IPS-15b (cell line): ENCODE data around the gene CC2D2A.

ENCODE experiments used
- H3K27me3 ChIP-seq: one replicate; pipeline ENCODE4 v1.6.1; 2013; ENCODE audit warnings: low read length; ENCODE audit not compliant: control insufficient read depth, insufficient read depth
- H3K36me3 ChIP-seq: one replicate; pipeline ENCODE4 v1.6.1; 2013; ENCODE audit warnings: low read length; ENCODE audit not compliant: control insufficient read depth, insufficient read depth
- H3K4me1 ChIP-seq: one replicate; pipeline ENCODE4 v1.6.1; 2013; ENCODE audit warnings: mild to moderate bottlenecking, low read length; ENCODE audit not compliant: control insufficient read depth, insufficient read depth
- H3K4me3 ChIP-seq: one replicate; pipeline ENCODE4 v1.5.1; 2013; ENCODE audit warnings: low read depth, low read length
- H3K9ac ChIP-seq: one replicate; pipeline ENCODE4 v1.6.1; 2013; ENCODE audit warnings: low read depth, mild to moderate bottlenecking, low read length
- H3K9me3 ChIP-seq: one replicate; pipeline ENCODE4 v1.6.1; 2013; ENCODE audit warnings: mild to moderate bottlenecking, low read length; ENCODE audit not compliant: control insufficient read depth, insufficient read depth

Gene CC2D2A

DNA sequence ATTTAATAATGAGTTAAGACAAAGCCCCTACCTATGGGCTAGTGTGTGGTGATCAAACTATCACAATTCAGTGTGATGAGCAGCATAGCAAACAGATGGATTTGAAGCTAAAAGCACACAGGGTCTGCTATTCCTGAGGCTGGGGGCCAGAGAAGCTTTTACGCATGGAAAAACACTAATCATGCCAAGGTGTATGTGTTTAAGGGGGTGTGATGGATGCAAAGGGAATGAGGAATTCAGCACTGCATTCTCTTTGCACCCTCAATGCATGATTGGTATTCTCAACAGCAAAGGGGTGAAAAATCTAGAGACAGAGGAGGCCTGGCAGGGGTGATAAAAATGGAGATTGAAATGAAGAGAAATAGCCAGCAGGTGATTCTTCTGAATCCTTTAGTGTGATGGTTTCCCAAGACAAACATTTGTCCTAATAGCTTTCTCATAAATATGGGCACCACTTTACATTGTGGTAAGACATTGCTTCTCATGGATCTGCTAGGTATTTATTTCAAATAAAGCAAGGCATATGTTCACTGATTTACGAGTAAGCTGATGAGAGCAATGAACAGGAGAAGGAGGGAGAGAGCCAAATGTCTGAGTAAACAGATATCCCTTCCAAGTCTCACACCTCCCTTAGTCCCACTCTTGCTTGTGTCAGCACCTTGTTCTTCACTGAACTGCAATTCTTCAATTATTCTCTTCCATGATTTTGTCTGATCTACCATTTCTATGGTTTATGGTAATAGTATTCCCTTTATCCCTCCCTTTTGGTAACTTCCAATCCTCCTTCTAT, 26.1 kb upstream of the CC2D2A start:
- Histone ChIP-seq H3K36me3 (no peaks in the 10 kb centered on the region), H3K4me1 (no peaks in the 10 kb centered on the region), H3K4me3 (no peak overlapping the region), H3K9ac (no peak overlapping the region), H3K27me3 (no peaks in the 10 kb centered on the region), H3K9me3 (no peaks in the 10 kb centered on the region)

DNA sequence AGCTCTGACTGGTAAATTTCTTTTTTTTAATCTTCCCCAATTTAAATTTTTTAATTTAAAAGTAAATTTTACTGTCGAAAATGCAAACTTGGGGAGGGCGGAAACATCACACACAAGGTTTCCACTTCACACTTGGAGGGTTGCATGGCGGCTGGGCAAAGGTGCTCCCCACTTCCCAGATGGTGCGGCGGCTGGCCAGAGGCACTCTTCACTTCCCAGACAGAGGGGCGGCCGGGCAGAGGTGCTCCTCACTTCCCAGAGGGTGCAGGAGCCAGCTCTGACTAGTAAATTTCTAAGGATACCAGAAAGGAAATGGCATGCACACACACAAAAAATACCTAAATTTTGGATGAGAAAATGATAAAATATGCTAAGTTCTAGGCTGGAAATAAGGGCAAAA, 25.4 kb upstream of the CC2D2A start:
- Histone ChIP-seq H3K36me3 (no peaks in the 10 kb centered on the region), H3K9me3 (no peaks in the 10 kb centered on the region), H3K4me1 (no peaks in the 10 kb centered on the region), H3K27me3 (no peaks in the 10 kb centered on the region), H3K4me3 (no peak overlapping the region), H3K9ac (no peak overlapping the region)

DNA sequence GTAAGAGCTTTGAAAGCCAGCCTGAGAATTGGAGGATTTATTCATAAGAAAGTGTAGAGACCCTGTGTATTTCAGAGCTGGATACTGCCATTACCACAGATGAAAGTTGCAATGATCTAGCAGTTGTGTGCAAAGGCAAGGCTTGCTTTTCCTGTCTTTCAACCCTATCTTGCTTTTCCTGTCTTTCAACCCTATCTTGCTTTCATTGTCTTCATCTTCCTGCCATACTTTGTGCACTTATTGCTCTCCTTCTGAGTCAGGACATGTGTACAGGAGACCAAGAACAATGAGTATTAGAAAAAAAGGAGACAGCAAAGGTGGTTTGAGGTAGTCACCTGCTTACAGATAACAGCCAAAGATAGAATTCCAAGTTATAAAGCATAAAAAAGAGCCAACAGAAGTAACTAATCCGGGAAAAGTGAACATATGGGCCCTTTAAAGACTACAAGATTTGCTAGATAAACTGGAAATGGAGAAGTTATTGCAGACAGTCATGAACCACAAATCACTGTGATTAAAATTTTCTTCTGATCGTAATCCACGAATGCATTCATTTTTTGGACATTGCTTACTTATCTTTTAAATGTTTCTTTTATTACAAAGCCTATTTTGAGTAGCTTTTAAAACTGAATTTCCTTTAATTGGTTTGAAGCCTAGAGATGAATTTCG, 24.7 kb upstream of the CC2D2A start:
- no peaks in the 10 kb centered on the region for H3K9me3 ChIP-seq
- H3K27me3 ChIP-seq: no peaks in the 10 kb centered on the region
- H3K4me1 ChIP-seq: no peaks in the 10 kb centered on the region
- H3K36me3 ChIP-seq: no peaks in the 10 kb centered on the region
- H3K4me3 ChIP-seq: no peak overlapping the region
- no peak overlapping the region for H3K9ac ChIP-seq

DNA sequence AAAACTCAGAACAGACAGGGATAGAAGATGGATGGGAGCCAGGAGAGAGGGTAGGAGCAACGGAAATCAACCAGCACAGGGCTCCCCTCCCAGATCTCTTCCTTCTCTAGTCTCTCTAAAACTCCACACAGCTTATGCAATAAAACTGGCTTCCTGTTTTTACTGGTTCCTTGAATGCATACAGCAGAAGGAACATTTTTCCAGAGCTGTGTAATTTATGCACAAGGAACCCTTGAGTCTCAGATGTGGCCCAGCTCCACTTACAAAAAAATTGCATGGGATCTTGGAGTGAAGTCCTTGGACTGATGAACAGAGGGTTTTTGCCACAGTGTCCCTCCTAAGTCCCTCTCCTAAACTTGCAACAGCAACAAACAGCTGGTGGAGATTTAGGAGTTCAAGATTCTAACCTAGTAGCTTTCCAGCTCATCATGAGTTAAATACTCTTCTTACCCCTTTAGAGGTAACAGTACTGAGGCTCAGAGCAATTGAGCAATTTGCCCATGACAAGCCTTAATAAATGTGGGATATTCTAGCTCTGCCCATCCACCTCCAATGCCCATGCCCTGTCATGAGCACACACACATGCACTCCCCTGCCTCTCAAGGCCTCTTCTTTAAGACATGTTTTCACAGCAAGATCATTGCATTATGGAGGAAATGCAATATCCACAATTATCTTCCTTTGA, 18.4 kb upstream of the CC2D2A start:
- Histone ChIP-seq H3K4me1 (no peaks in the 10 kb centered on the region), H3K9me3 (no peaks in the 10 kb centered on the region), H3K9ac (no peak overlapping the region), H3K4me3 (no peak overlapping the region), H3K36me3 (no peaks in the 10 kb centered on the region), H3K27me3 (no peaks in the 10 kb centered on the region)

DNA sequence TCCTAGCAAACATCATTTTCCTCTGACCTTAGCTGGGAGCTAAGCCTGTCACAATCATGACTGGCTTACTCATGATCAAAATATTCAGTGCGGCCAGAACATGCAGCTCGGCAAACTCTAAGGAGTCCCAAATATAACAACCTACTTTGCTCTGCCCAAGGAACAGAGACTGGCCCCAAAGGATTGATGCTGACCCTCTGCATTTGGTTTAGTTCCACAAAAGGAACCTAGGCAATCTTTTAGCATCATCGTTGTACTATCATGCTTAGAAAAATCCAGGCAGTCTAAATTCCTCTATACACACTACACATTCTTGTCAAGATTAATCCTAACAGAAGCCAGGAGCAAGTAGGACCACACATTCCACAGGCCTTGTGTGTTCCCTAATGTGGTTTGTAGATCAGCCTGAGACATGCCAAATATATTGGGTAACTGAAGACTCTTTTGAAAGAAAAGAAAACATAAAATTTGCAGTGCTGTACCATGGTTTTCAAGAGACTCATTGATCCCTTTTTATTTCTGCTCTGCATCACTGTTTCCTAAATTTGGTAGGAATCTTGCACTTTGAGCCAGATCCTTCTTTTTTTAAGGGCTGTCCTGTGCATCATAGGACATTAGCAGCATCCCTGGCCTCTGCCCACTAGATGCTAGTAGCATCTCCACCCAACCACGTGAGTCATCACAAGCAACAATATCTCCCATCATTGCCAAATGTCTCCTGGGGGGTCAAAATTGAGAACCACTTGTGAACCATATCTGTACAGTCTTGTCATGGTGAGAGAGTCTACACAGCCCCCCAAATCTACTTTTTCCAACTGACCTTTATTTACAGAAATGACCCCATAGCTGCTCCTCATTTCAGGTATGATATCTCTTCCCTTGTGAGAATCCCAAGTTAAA, 17.6 kb upstream of the CC2D2A start:
- Histone ChIP-seq H3K4me1 (no peaks in the 10 kb centered on the region), H3K9ac (no peak overlapping the region), H3K27me3 (no peaks in the 10 kb centered on the region), H3K36me3 (no peaks in the 10 kb centered on the region), H3K9me3 (no peaks in the 10 kb centered on the region), H3K4me3 (no peak overlapping the region)

DNA sequence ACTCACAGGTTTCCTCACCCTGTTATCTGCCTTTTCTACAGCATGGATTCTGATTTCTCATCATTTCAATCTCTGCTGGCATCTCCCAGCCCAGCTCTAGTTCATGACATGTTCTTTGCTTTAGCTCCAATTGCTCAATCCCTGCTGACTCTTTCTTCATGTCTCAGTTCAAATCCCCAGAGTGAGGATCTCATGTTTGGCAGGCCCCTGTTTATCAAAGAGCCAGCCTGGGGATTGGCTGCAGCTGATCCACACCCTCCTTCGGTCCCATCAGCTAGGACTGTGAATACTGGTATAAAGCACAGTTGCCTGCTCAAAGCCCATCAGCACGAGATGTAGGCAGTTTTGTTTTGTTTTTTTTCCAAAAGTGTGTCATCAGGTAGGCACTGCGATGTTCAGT, 14.4 kb upstream of the CC2D2A start:
- Histone ChIP-seq H3K36me3 (no peaks in the 10 kb centered on the region), H3K9ac (no peak overlapping the region), H3K27me3 (no peaks in the 10 kb centered on the region), H3K9me3 (no peaks in the 10 kb centered on the region), H3K4me1 (no peaks in the 10 kb centered on the region), H3K4me3 (no peak overlapping the region)

DNA sequence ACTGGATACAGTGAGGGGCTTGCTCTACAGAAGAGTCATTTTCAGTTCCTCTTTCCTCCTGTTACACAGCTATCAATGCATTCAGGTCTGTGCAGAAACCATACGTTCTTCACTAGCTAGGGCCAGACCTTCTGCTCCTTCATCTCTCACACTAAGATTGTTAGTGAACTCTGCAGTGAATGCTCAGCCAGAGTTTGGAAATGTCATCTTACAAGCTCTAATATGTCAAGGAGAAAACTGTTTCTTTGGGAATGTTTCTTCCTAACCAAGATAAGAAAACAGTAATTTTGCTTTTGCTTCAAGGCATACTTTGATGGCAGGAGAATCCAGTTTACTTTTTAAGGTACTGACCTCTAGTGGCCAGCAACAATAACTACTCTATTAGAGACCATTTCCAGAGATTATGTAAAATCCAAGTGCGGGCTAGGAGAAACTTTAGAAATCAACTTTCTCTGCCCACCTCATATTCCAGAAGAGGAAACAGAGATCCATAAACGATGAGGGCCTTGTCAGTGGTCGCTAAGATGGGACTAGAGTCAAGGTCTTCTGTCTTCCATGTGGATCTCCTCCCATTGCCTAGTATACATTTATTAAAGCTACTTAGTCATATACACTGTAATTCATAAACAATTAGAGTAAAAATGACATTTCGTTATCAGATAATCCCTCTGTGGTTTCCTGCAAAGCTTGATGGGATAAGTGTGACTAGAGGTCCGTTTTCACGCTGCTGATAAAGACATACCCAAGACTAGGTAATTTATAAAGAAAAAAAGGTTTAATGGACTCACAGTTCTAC, 12.1 kb upstream of the CC2D2A start:
- Histone ChIP-seq H3K9me3 (no peaks in the 10 kb centered on the region), H3K4me3 (no peak overlapping the region), H3K9ac (no peak overlapping the region), H3K27me3 (no peaks in the 10 kb centered on the region), H3K4me1 (no peaks in the 10 kb centered on the region), H3K36me3 (no peaks in the 10 kb centered on the region)

DNA sequence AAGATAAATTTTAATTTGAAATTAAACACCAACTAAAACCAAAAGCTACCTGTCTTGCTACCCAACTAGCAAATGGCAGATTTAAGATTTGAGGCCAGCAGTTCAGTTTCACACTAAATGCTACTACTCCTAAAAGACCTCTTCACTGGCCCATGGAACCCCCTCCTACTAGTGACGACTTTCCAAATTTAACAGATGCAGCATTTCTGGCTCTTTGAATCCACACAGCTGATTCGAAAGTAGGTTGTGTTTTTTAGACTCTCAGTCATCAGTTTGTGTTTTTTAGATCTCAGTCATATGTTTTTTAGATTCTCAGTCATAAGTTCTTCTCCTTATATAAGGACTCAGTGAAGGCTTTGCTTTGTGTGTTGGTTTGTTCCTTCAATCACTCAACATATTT, 11.1 kb upstream of the CC2D2A start:
- Histone ChIP-seq H3K4me1 (no peaks in the 10 kb centered on the region), H3K9ac (no peak overlapping the region), H3K36me3 (no peaks in the 10 kb centered on the region), H3K4me3 (no peak overlapping the region), H3K27me3 (no peaks in the 10 kb centered on the region), H3K9me3 (no peaks in the 10 kb centered on the region)

DNA sequence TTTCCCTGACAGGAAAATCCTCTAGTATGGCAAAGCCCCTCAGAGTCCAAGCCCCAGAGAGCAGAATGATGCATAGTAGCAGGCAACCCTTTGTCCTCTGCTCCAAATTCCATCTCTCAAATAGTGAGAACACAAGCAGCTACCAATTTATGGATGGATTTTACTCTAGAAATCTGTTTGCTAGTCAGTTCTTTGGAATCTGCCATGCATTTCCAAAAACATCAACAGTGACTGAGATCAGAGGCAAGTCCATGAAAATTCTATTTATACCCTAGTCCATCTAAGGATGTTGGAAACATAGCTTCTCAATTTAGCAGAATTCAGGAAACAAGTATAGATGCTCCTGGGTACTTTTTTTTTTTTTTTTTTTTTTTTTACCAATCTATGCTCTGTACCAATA, 10.0 kb upstream of the CC2D2A start:
- Histone ChIP-seq H3K4me1 (no peaks in the 10 kb centered on the region), H3K4me3 (no peak overlapping the region), H3K9me3 (no peaks in the 10 kb centered on the region), H3K36me3 (no peaks in the 10 kb centered on the region), H3K9ac (no peak overlapping the region), H3K27me3 (no peaks in the 10 kb centered on the region)

DNA sequence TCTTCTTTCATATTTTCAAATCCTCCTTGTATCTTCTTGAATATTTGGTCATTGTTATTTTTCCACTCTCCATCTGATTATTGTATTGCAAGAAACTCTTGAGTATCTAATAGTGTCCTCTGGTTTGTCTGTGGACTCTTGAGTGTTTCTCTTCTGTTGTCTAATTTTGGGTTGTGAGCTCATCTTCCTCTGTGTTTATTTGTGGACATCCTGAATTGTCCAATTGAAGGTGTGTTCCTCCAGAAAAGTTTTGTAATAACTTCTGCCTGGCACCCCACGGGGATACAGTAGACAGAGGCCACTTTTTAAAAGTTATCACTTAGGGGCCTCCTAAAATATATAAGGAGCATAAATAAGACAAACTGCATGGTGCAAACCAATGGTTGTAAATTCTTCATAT, 3.1 kb upstream of the CC2D2A start:
- no peaks in the 10 kb centered on the region for H3K36me3 ChIP-seq
- peaks cover 2% of the 10 kb centered on the region for H3K4me1 ChIP-seq
- no peak overlapping the region for H3K4me3 ChIP-seq
- no peak overlapping the region for H3K9ac ChIP-seq
- H3K9me3 ChIP-seq: no peaks in the 10 kb centered on the region
- H3K27me3 ChIP-seq: no peaks in the 10 kb centered on the region

DNA sequence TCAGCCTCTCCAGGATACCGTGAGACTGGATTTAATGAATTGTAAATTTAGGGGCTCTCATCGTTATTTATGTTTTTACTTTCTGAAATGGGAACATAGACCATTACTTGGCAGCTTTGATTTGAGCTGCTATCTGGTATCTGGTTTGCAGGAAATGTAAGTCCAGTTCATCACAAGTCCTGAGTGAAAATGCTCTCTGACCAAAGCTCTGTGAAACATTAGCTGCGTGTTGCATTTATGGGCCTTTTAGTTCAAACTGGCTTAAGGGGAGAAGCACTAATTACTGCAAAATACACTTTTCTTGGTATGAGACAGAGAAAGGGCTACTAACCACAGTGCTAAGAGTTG, 420 bp downstream of the CC2D2A start:
- peaks cover 15% of the 10 kb centered on the region for H3K4me1 ChIP-seq
- H3K9me3 ChIP-seq: no peaks in the 10 kb centered on the region
- no peaks in the 10 kb centered on the region for H3K36me3 ChIP-seq
- H3K27me3 ChIP-seq: no peaks in the 10 kb centered on the region
- H3K9ac ChIP-seq: peak overlapping the region; percentile 19
- H3K4me3 ChIP-seq: peak overlapping the region; percentile 51
